ENCODE measurements around the gene SRPK3. TPM values are rescaled to one million over a fixed set of nuclear protein-coding genes. Genes with fewer than 3 reads are reported as not detected.

Gene SRPK3
- total RNA-seq, 2 donors from 2014 or later: 0.64 to 2.3 TPM

DNA sequence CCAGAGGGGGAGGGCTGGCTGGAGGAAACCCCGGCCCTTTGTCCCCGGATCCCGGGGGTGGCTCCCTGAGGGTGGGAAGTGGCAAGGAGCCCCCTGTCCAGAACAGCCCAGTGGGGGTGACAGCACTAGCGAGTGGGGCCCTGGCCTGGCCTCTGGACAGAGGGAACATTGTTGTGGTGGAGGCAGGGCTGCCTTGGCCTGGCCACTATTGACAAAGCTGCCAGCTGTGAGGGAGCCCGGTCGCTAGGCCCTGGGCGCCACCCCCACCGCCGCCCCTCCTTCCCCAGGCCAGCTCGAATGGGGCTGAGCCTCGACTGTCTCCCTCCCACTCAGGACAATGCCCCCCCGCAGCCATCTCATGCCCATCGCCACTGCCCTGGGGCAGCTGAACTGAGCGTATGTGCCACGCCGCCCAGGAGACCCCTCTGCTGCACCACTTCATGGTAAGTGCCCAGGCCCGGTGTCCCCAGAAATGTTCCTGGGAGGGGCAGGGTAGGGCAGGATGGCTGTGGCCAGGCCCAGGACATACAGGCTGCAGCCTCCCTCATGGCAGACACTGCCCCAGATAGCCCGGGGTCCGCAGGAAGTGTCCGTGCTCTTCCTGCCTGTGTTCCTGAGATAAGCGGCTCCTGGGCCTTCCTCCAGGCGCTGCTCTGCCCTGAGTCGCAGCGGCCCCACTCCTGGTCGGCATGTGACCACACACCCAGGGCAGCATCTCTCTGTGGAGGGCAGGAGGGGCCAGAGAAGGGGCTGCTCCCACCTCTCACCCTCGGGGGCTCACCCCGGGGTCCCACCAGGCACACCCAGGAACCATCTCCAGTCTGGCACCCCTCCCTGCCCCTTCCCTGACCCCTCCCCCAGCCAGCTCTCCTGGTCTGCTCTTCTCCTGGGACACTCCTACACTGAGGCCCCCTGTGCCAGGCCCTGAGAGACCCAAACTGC lies 15.4 kb upstream of the SRPK3 start:
- H3K4me1 ChIP-seq: no peaks in the 10 kb centered on the region
- intact Hi-C loops (cut with DNase I): no loop called here
- no peaks in the 10 kb centered on the region for H3K9me3 ChIP-seq
- no peak for TF ChIP-seq CTCF (IDR thresholded peaks at IDR 0.05)
- no peak for DNase-seq
- H3K27me3 ChIP-seq: no peaks in the 10 kb centered on the region
- no peak overlapping the region for H3K4me3 ChIP-seq
- peak overlapping the region; percentile 32 for H3K27ac ChIP-seq
- no peaks in the 10 kb centered on the region for H3K36me3 ChIP-seq
- H3K9ac ChIP-seq (ENCODE audit: low read depth in 2 of 2, low read length in 2 of 2): peak overlapping the region in 1 of 2 donors; percentile 26

- Histone ChIP-seq H3K4me3 (no peak overlapping the region), H3K9ac (ENCODE audit: low read depth in 2 of 2, low read length in 2 of 2) (peak overlapping the region in 1 of 2 donors; percentile 26), H3K4me1 (no peaks in the 10 kb centered on the region), H3K27ac (peak overlapping the region; percentile 32), H3K27me3 (peaks cover 1% of the 10 kb centered on the region), H3K9me3 (no peaks in the 10 kb centered on the region), H3K36me3 (no peaks in the 10 kb centered on the region)
- intact Hi-C loops (cut with DNase I): no loop called here
- no peak for DNase-seq
- TF ChIP-seq CTCF (IDR thresholded peaks at IDR 0.05): no peak
These were observed 14.6 kb upstream of the SRPK3 start for GRCh38 chrX:153766098-153766817.

DNA sequence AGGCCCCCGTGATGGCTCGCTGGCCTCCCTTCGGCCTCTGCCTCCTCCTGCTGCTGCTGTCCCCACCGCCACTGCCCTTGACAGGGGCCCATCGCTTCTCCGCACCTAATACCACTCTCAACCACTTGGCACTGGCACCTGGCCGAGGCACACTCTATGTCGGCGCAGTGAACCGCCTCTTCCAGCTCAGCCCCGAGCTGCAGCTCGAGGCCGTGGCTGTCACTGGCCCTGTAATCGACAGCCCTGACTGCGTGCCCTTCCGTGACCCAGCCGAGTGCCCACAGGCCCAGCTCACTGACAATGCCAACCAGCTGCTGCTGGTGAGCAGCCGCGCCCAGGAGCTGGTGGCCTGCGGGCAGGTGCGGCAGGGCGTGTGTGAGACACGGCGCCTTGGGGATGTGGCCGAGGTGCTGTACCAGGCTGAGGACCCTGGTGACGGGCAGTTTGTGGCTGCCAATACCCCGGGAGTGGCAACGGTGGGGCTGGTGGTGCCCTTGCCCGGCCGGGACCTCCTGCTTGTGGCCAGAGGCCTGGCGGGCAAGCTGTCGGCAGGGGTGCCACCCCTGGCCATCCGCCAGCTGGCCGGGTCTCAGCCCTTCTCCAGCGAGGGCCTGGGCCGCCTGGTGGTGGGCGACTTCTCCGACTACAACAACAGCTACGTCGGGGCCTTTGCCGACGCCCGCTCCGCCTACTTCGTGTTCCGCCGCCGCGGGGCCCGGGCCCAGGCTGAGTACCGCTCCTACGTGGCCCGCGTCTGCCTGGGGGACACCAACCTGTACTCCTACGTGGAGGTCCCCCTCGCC lies 13.8 kb upstream of the SRPK3 start:
- intact Hi-C loops (cut with DNase I): no loop called here
- Histone ChIP-seq H3K36me3 (no peaks in the 10 kb centered on the region), H3K9ac (ENCODE audit: low read depth in 2 of 2, low read length in 2 of 2) (peak overlapping the region in 1 of 2 donors; percentile 2), H3K27me3 (peaks cover 3% of the 10 kb centered on the region), H3K4me3 (no peak overlapping the region), H3K9me3 (no peaks in the 10 kb centered on the region), H3K4me1 (no peaks in the 10 kb centered on the region), H3K27ac (no peak overlapping the region)
- DNase-seq: no peak
- TF ChIP-seq CTCF (IDR thresholded peaks at IDR 0.05): no peak

DNA sequence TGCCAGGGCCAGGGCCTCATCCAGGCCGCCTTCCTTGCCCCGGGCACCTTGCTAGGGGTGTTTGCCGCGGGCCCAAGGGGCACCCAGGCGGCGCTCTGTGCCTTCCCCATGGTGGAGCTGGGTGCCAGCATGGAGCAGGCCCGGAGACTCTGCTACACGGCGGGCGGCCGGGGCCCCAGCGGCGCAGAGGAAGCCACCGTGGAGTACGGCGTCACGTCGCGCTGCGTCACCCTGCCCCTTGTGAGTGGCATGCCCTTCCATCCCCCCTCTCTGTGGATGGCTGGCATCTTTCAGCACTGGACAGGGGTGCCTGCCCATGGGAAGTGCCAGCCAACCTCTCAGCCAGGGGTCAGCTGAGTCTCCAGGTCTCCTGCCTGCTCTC lies 13.2 kb upstream of the SRPK3 start:
- DNase-seq: no peak
- Histone ChIP-seq H3K9ac (ENCODE audit: low read depth in 2 of 2, low read length in 2 of 2) (no peak overlapping the region), H3K36me3 (no peaks in the 10 kb centered on the region), H3K9me3 (no peaks in the 10 kb centered on the region), H3K4me1 (no peaks in the 10 kb centered on the region), H3K4me3 (no peak overlapping the region), H3K27ac (no peak overlapping the region), H3K27me3 (peaks cover 3% of the 10 kb centered on the region)
- TF ChIP-seq CTCF (IDR thresholded peaks at IDR 0.05): no peak
- intact Hi-C loops (cut with DNase I): no loop called here
